OCI-LY1 (cell line): ENCODE data around the gene PITPNM1.

Experiments
- H2AFZ ChIP-seq: fragments of 200-600 bp; sonication (generic), shearing (Covaris generic); 2 replicates; pipeline ENCODE4 v1.6.0; 2014; ENCODE audit warnings: antibody characterized with exemption, mild to moderate bottlenecking, low read length
- H3F3A ChIP-seq: fragments of 200-600 bp; sonication (generic), shearing (Covaris generic); 2 replicates; pipeline ENCODE4 v1.6.0; 2014; ENCODE audit warnings: mild to moderate bottlenecking, antibody characterized with exemption, low read length, moderate library complexity; ENCODE audit not compliant: insufficient read depth
- H3K27ac ChIP-seq: fragments of 200-600 bp; sonication (generic); 2 replicates; pipeline ENCODE4 v1.5.1; 2014; ENCODE audit warnings: low read length, mixed run types, mild to moderate bottlenecking, low read depth; ENCODE audit not compliant: poor library complexity, severe bottlenecking
- H3K27me3 ChIP-seq: fragments of 200-600 bp; sonication (generic); 2 replicates; pipeline ENCODE4 v1.6.0; 2014; ENCODE audit warnings: antibody characterized with exemption, mild to moderate bottlenecking, low read length, moderate library complexity; ENCODE audit not compliant: insufficient read depth
- H3K36me3 ChIP-seq: fragments of 200-600 bp; sonication (generic); 2 replicates; pipeline ENCODE4 v1.6.1; 2014; ENCODE audit warnings: mild to moderate bottlenecking, antibody characterized with exemption, low read length, moderate library complexity, mixed read lengths; ENCODE audit not compliant: insufficient read depth
- H3K4me1 ChIP-seq: fragments of 200-600 bp; sonication (generic); 2 replicates; pipeline ENCODE4 v1.5.1; 2014; ENCODE audit warnings: mild to moderate bottlenecking, low read length, moderate library complexity; ENCODE audit not compliant: insufficient read depth, severe bottlenecking
- H3K4me2 ChIP-seq: fragments of 200-600 bp; sonication (generic), shearing (Covaris generic); 2 replicates; pipeline ENCODE4 v1.6.1; 2014; ENCODE audit warnings: low read length
- H3K4me3 ChIP-seq: fragments of 200-600 bp; sonication (generic); 2 replicates; pipeline ENCODE4 v1.5.1; 2014; ENCODE audit warnings: low read length, low read depth, mild to moderate bottlenecking, mixed read lengths; ENCODE audit not compliant: poor library complexity, severe bottlenecking
- H3K79me2 ChIP-seq: fragments of 200-600 bp; shearing (Covaris generic); 2 replicates; pipeline ENCODE4 v1.6.1; 2016; ENCODE audit warnings: mixed run types, low read length, mixed read lengths; ENCODE audit not compliant: insufficient read depth
- H3K9ac ChIP-seq: fragments of 200-600 bp; sonication (generic), shearing (Covaris generic); 2 replicates; pipeline ENCODE4 v1.6.1; 2014; ENCODE audit warnings: mild to moderate bottlenecking, low read length, mixed read lengths
- H3K9me2 ChIP-seq: fragments of 200-600 bp; sonication (generic), shearing (Covaris generic); 2 replicates; pipeline ENCODE4 v1.6.1; 2014; ENCODE audit warnings: low read depth, mild to moderate bottlenecking, low read length, mixed read lengths
- H3K9me3 ChIP-seq: fragments of 200-600 bp; shearing (Covaris generic); 2 replicates; pipeline ENCODE4 v1.6.1; 2014; ENCODE audit warnings: low read length, mixed read lengths
- H4K20me1 ChIP-seq: fragments of 200-600 bp; sonication (generic), shearing (Covaris generic); 2 replicates; pipeline ENCODE4 v1.6.0; 2016; ENCODE audit warnings: mild to moderate bottlenecking, low read length; ENCODE audit not compliant: insufficient read depth
- CTCF ChIP-seq: fragments of 200-600 bp; sonication (generic), shearing (Covaris generic); IDR thresholded peaks from 2 replicates; pipeline ENCODE4 v1.5.1; 2017; ENCODE audit warnings: mild to moderate bottlenecking, antibody characterized with exemption, low read length, moderate library complexity, mixed read lengths
- EZH2 ChIP-seq: fragments of 200-600 bp; sonication (generic), shearing (Covaris generic); IDR thresholded peaks from 2 replicates; pipeline ENCODE4 v1.8.0; 2017; ENCODE audit warnings: borderline replicate concordance, mixed run types, mild to moderate bottlenecking, antibody characterized with exemption, low read length, moderate library complexity, mixed read lengths

Gene PITPNM1

GRCh38 chr11:67458266-67458665, 46.9 kb downstream of the PITPNM1 start:
- no peak for TF ChIP-seq CTCF
- TF ChIP-seq EZH2: no peak
- Histone ChIP-seq H3K9me3 (no peaks in the 10 kb centered on the region), H3K79me2 (no peaks in the 10 kb centered on the region), H3F3A (peaks cover 11% of the 10 kb centered on the region; the same call in 1 of the 2 replicates), H3K4me3 (no peak overlapping the region), H2AFZ (no peak overlapping the region), H3K36me3 (no peaks in the 10 kb centered on the region), H3K4me2 (peak overlapping the region; percentile 79; the same call in 1 of the 2 replicates), H3K27ac (peak overlapping the region; percentile 99), H3K27me3 (no peaks in the 10 kb centered on the region), H3K9me2 (no peaks in the 10 kb centered on the region), H3K4me1 (peaks cover 39% of the 10 kb centered on the region), H4K20me1 (no peaks in the 10 kb centered on the region), H3K9ac (peak overlapping the region; percentile 64; the same call in 1 of the 2 replicates)

GRCh38 chr11:67457453-67457852, 47.7 kb downstream of the PITPNM1 start:
- no peak overlapping the region for H2AFZ ChIP-seq
- H3K4me1 ChIP-seq: peaks cover 39% of the 10 kb centered on the region
- no peaks in the 10 kb centered on the region for H4K20me1 ChIP-seq
- TF ChIP-seq CTCF: no peak
- no peak for TF ChIP-seq EZH2
- peaks cover 11% of the 10 kb centered on the region; the same call in 1 of the 2 replicates for H3F3A ChIP-seq
- no peaks in the 10 kb centered on the region for H3K27me3 ChIP-seq
- no peaks in the 10 kb centered on the region for H3K79me2 ChIP-seq
- no peak overlapping the region for H3K4me2 ChIP-seq
- H3K9ac ChIP-seq: no peak overlapping the region
- no peaks in the 10 kb centered on the region for H3K36me3 ChIP-seq
- H3K9me2 ChIP-seq: no peaks in the 10 kb centered on the region
- H3K9me3 ChIP-seq: no peaks in the 10 kb centered on the region
- no peak overlapping the region for H3K4me3 ChIP-seq
- H3K27ac ChIP-seq: no peak overlapping the region

GRCh38 chr11:67456068-67456705, 49.0 kb downstream of the PITPNM1 start:
- Histone ChIP-seq H3K9me3 (no peaks in the 10 kb centered on the region), H3F3A (peaks cover 8% of the 10 kb centered on the region; the same call in 1 of the 2 replicates), H3K36me3 (no peaks in the 10 kb centered on the region), H4K20me1 (no peaks in the 10 kb centered on the region), H3K9me2 (no peaks in the 10 kb centered on the region), H3K4me3 (no peak overlapping the region), H3K79me2 (no peaks in the 10 kb centered on the region), H3K27ac (no peak overlapping the region), H3K4me2 (no peak overlapping the region), H2AFZ (no peak overlapping the region), H3K27me3 (no peaks in the 10 kb centered on the region), H3K4me1 (peaks cover 30% of the 10 kb centered on the region), H3K9ac (no peak overlapping the region)
- TF ChIP-seq CTCF (no peak), EZH2 (no peak)
